HUES48 (cell line): ENCODE results near the gene KCNIP3.

ENCODE experiments used
- H3K27ac ChIP-seq: one replicate; pipeline ENCODE4 v1.7.0; 2013; ENCODE audit warnings: low read depth, low read length, inconsistent platforms
- H3K27me3 ChIP-seq: 2 replicates; pipeline ENCODE4 v1.6.1; 2013; ENCODE audit warnings: mild to moderate bottlenecking, low read length; ENCODE audit not compliant: control insufficient read depth, insufficient read depth
- H3K36me3 ChIP-seq: 2 replicates; pipeline ENCODE4 v1.6.1; 2013; ENCODE audit warnings: low read length; ENCODE audit not compliant: control insufficient read depth, insufficient read depth
- H3K4me1 ChIP-seq: 2 replicates; pipeline ENCODE4 v1.6.1; 2013; ENCODE audit warnings: mild to moderate bottlenecking, low read length; ENCODE audit not compliant: control insufficient read depth, insufficient read depth
- H3K4me3 ChIP-seq: 2 replicates; pipeline ENCODE4 v1.5.1; 2013; ENCODE audit warnings: mild to moderate bottlenecking, low read depth, low read length
- H3K9ac ChIP-seq: 2 replicates; pipeline ENCODE4 v1.6.1; 2013; ENCODE audit warnings: mild to moderate bottlenecking, low read depth, low read length, moderate library complexity
- H3K9me3 ChIP-seq: 2 replicates; pipeline ENCODE4 v1.6.1; 2013; ENCODE audit warnings: low read length; ENCODE audit not compliant: control insufficient read depth, insufficient read depth

KCNIP3 gene

DNA sequence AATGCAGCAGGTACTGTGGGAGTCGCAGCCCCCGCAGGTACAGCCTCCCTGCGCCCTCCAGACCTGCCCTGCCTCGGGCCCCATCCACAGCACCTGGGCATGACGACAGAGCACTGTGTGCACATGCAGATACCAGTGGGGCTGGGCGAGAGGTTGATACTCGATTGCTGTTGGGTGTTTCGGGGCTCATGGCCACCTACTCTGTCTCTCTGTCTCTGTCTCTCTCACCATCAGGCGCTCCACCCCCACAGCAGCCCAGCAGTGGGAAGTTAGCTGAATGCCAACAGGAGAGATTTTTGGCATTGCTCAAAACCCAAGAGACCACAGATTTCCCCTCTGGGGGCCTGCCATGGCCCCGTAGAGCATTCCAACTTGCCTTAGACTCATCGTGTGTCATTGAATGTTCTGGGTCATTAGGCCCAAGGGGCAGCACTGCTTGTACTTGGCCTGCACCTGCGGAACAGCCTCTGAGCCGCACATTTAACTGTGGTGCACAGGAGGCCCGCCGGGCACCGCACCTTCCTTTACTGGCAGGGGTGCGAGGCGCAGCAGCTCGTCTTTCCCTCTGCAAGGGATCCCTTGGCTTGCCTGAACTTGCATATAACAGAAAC, 18.8 kb downstream of the KCNIP3 start:
- Histone ChIP-seq H3K27me3 (no peaks in the 10 kb centered on the region), H3K4me1 (no peaks in the 10 kb centered on the region), H3K9ac (no peak overlapping the region), H3K36me3 (no peaks in the 10 kb centered on the region), H3K9me3 (no peaks in the 10 kb centered on the region), H3K4me3 (no peak overlapping the region), H3K27ac (no peak overlapping the region)

DNA sequence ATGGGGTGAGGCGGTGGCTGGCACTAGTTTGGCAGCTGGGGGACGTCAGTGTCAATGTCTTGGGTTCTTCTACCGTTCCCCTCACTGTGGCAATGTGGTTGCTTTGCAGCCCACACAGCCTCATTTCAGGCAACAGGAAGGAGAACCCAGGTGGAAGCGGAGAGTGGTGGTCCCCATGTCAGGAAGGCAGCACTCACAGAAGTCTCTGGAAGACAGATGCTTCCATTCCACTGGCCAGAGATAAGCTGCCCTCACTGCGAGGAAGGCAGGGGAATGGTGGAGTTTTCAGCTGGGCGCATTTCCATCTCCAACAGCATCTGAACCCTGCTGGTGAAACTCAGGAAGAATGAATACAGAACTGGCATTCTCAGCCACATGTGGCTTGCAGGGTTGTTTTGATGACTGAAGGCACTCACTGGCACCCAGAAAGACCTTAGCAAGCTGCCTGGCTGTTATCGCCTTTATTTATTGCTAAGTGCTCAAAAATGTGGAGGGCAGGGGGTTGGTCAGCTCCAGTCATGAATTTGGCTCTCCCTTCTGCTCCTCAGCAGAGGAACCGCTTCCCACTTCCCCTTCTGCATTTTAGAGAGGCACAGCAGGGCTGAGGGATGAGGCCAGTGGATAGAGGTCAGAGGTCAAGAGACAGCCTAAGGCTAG, 19.4 kb downstream of the KCNIP3 start:
- no peaks in the 10 kb centered on the region for H3K36me3 ChIP-seq
- H3K9me3 ChIP-seq = no peaks in the 10 kb centered on the region
- H3K4me3 ChIP-seq = no peak overlapping the region
- no peak overlapping the region for H3K9ac ChIP-seq
- H3K4me1 ChIP-seq = no peaks in the 10 kb centered on the region
- no peak overlapping the region for H3K27ac ChIP-seq
- H3K27me3 ChIP-seq = no peaks in the 10 kb centered on the region

DNA sequence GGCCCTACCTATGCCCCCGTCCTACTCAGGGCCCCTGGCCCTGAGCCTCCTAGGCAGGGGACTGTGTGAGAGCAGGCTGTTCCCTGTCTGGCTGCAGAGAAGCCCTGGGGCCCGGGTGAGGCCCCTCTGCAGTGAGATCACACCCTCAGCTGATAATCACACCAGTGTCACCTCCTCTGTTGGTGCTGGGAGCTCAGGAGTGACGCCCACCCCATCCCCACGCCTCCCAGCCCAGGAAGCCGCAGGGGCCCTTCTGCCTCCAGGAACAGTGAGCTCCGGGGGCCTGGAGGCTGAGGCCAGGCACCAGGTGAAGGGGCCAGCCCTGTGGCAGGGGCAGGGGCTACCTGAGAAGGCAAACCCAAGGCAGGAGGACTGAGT, 20.0 kb downstream of the KCNIP3 start:
- H3K27ac ChIP-seq = no peak overlapping the region
- no peaks in the 10 kb centered on the region for H3K36me3 ChIP-seq
- no peaks in the 10 kb centered on the region for H3K4me1 ChIP-seq
- H3K4me3 ChIP-seq = no peak overlapping the region
- H3K27me3 ChIP-seq = no peaks in the 10 kb centered on the region
- no peaks in the 10 kb centered on the region for H3K9me3 ChIP-seq
- H3K9ac ChIP-seq = no peak overlapping the region

DNA sequence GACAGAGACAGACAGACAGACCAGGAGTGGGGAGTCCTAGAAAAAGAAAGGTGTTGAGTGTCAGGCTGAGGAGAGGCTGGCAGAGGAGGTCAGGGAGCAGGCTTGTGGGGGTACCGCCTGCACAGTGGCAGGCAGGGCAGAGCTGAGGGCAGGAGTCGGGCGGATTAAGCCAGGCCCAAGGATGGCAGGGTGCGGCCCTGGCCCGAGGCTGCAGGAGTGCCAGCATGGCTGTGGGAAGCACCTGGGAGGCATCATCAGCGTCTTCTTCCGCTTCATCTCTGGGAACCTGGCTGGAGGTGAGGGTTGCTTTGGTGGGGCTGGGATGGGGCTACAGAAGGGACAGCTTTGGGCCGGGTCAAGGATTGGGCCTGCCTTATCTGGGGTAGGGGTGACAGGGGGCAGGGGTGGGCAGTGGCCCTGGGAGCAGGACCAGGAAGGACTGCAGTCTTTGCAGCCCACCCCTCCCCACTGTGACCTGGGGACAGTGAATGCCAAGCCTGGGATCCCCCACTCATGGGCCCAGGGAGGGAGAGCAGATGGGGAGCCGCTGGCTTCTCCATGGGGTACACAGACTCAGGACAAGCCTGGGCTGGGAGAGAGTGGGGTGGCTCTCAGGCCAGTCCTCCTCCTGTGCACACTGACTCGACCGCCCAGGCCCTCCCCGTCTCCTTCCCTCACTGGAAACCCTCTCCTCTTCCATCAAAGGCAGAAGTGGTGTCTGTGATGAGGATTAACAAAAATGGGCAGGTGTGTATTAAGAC, 20.7 kb downstream of the KCNIP3 start:
- Histone ChIP-seq H3K4me1 (no peaks in the 10 kb centered on the region), H3K9me3 (no peaks in the 10 kb centered on the region), H3K27me3 (no peaks in the 10 kb centered on the region), H3K9ac (no peak overlapping the region), H3K4me3 (no peak overlapping the region), H3K27ac (no peak overlapping the region), H3K36me3 (no peaks in the 10 kb centered on the region)

DNA sequence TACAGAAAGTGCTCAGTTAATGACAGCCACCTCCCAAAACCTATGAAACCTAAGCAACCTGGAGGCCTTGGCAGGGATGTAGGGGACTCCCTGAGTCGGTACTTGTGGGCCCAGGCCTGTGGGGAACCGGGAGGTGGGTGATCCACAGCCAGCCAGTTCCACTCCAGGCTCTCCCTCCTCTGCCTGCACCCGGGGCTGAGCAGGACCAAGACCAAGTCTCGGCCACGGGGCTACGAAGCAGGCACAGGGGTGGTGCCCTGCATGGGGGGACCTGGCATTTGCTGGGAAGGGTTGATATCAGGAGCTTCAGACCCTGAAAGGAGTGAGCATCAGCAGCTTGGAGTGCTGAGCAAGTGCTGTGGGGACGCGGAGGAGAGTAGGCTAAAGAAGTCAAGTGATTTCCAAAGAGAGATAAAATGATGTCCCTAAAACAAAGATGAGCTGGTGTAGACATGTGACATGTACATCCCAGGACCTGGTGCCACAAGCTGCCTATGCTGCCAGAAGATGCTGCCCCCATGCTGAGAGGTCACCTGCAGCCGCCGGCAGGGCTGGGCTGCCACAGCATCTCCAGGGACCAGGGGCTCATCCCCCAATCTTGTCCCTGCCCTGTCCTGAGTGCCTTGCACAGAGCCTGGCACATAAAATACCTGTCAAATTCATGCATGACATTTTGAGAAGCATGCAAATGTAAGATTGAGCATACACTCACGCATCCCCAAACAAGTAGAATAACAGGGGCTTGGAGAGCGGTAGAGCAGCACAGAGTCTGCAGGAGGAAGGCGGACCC, 21.5 kb downstream of the KCNIP3 start:
- H3K4me1 ChIP-seq = no peaks in the 10 kb centered on the region
- H3K36me3 ChIP-seq = no peaks in the 10 kb centered on the region
- no peak overlapping the region for H3K4me3 ChIP-seq
- no peaks in the 10 kb centered on the region for H3K27me3 ChIP-seq
- no peak overlapping the region for H3K9ac ChIP-seq
- no peak overlapping the region for H3K27ac ChIP-seq
- no peaks in the 10 kb centered on the region for H3K9me3 ChIP-seq

DNA sequence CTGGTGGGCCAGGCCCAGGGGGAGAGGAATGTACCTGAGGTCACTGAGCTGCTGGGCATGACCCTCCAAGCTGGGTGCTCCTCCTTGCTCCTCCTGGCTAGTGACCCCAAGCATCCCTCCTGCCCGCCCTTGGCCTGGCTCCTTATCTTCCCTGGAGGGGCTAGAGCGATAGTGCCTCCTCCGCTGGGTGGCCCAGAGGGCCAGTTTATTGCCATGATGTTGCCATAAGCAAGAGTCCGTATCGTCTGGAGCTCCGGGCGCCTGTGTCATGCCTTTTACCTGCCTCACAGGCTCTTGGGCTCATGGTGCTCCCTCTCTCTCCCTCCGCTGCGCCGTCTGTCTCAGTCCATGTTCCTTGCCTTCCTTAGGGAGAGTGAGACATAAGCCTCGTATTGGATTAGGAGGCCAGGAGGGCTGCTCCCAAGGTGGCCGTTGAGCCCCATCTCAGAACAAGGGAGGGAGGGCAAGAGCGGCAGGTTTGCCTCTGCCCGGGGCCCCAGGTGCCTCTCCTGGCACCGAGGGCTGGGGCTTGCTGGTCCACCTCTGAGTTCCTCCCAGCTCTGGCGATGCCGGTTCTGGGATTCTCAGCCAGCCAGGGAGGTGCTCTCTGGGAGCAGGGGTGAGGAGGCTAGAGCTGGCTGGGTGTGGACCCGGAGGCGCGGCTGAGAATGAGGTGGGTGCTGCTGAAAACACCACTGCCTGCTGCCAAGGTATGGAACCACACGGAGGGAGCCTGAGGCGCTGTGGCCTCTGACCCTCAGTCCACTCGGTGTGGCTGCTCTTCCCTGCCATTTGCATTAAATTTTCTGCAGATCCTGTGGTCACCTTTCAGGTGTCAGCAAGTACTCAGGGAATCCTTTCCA, 22.6 kb downstream of the KCNIP3 start:
- Histone ChIP-seq H3K36me3 (no peaks in the 10 kb centered on the region), H3K27ac (no peak overlapping the region), H3K9me3 (no peaks in the 10 kb centered on the region), H3K27me3 (no peaks in the 10 kb centered on the region), H3K4me1 (no peaks in the 10 kb centered on the region), H3K9ac (no peak overlapping the region), H3K4me3 (no peak overlapping the region)

DNA sequence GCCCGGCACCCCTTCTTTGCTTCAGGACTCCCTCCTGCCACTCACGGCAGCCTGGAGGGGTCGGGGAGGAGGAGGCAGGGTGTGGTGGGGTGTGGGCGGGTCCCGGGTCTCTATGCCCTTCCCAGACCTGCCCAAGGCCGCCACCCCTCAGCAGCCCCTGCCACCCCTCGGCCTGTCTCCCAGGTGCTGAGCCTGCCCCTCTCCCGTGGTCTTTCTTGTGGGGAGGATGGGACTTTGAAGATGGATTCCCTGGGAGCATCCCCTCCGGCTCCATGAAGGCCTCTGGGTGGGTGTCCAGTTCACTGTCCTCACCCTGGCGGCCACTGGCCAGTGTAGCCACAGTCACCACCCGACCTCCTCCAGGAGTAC, 23.2 kb downstream of the KCNIP3 start:
- no peaks in the 10 kb centered on the region for H3K9me3 ChIP-seq
- no peaks in the 10 kb centered on the region for H3K27me3 ChIP-seq
- H3K4me3 ChIP-seq = no peak overlapping the region
- no peaks in the 10 kb centered on the region for H3K4me1 ChIP-seq
- H3K36me3 ChIP-seq = no peaks in the 10 kb centered on the region
- no peak overlapping the region for H3K9ac ChIP-seq
- no peak overlapping the region for H3K27ac ChIP-seq

DNA sequence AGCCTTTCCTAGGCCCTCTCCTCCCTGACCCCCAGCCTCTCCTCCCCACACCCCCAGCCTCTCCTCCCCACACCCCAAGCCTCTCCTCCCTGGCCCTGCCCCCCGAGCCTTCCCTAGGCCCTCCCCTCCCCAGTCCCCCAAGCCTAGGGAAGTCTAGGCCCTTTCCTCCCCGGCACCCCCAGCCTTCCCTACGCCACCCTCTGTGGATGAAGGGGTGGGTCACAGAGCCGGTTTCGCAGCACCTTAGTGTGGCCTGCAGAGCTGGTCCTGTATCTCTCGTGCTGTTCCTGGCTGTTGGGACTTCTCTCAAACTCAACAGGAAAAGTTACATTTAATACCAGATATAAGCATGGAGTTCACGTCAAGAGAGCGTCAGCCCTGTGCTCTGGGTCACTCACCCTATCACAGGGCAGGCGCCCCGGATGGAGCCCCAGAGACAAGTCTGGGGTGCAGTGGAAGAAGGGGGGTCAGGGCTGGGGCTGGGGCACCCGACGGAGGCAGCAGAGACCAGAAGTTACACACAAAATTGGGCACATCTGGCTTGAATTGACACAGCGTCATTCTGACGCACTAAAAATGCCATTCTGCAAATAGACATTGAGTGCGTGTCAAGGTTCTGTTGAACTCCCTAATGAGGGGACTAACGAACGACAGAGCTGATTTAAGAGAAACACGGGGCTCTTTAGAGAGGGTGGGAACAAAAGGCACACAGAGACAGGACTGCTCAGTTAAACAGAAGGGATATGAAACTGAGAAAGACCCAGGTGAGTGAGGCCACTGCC, 24.0 kb downstream of the KCNIP3 start:
- no peak overlapping the region for H3K4me3 ChIP-seq
- no peak overlapping the region for H3K27ac ChIP-seq
- H3K36me3 ChIP-seq = no peaks in the 10 kb centered on the region
- no peaks in the 10 kb centered on the region for H3K4me1 ChIP-seq
- H3K9ac ChIP-seq = no peak overlapping the region
- H3K9me3 ChIP-seq = no peaks in the 10 kb centered on the region
- H3K27me3 ChIP-seq = no peaks in the 10 kb centered on the region

DNA sequence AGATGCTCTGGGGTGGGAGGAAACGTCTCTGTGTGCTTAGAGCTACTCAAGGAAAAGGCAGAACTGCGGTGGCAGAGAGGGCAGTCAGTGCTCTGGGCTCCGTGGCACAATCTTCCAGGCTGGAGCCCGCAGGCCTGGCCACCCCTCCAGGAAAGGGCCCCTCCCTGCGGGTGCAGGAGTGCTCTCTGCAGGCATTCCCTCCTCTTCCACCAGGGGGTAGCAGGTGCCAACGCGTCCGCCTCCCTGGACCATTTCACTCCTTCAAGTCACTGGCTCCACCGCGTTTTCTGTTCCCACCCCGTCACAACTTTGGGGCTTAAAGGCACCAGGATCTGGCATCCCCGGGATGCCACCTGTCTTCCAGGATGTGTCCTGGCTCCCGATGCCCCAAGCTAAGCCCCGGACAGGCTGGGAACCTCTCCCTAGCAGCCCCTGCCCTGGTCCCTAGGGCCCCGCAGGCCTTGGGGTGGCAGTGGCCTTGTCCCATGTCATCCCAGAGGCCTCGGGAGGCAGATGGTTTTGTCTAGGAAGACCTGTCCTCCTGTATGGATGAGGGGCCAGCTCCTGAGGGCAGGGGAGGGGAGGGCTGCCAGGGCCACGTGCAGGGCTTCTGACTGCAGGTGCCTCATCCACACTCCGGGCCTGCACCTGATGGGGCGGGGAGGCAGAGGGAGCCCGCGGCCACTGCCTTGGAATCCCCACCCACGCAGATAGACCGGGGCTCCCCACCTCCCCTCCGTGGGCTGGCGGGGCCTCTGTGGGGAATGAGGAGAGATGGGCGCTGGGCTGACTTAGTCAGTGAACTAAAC, 26.4 kb downstream of the KCNIP3 start:
- no peaks in the 10 kb centered on the region for H3K9me3 ChIP-seq
- H3K36me3 ChIP-seq = no peaks in the 10 kb centered on the region
- no peaks in the 10 kb centered on the region for H3K27me3 ChIP-seq
- no peak overlapping the region for H3K27ac ChIP-seq
- H3K9ac ChIP-seq = no peak overlapping the region
- H3K4me1 ChIP-seq = no peaks in the 10 kb centered on the region
- H3K4me3 ChIP-seq = no peak overlapping the region
